ENCODE results near the gene UBXN10. TPM values are rescaled to one million over a fixed set of nuclear protein-coding genes. Genes with fewer than 3 reads are reported as not detected.

UBXN10 gene
- total RNA-seq, 1 experiment from 2014 or later, result 0.05 TPM

DNA sequence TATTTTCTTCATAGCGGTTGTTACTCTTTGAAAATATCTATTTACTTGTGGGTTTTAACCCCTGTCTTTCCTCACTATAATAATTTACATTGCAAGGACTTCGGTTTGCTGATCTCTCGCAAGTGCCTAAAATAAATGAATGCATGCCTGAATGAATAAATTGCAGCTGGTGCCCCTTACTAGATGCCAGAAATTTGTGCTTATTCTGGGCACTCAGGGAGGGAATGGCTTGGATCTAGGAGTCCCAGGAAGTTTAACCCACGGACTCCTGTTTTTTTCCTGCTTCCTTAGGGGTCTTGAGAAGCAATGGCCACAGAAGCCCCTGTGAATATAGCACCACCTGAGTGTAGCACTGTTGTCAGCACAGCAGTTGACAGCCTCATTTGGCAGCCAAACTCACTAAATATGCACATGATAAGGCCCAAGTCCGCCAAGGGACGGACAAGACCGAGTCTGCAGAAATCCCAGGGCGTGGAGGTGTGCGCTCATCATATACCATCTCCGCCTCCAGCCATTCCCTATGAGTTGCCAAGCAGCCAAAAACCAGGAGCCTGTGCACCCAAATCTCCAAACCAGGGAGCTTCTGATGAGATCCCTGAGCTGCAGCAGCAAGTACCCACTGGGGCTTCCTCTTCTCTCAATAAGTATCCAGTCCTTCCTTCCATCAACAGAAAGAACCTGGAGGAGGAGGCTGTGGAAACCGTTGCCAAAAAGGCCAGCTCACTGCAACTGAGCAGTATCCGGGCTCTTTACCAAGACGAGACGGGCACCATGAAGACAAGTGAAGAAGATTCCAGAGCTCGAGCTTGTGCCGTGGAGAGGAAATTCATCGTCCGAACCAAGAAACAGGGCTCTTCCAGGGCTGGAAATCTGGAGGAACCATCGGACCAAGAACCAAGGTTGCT is 4.6 kb downstream of the UBXN10 start:
- intact Hi-C loops (cut with micrococcal nuclease; ENCODE audit: unreplicated experiment), result no loop called here
- H3K27me3 ChIP-seq (ENCODE audit: control insufficient read depth, insufficient read depth, low read length), result peaks cover 43% of the 10 kb centered on the region
- H3K27ac ChIP-seq (ENCODE audit: low read length), result no peak overlapping the region
- CTCF ChIA-PET, result no interaction called here
- no peak overlapping the region for H3K4me3 ChIP-seq (ENCODE audit: low read depth in 2 of 2, low read length in 2 of 2)
- DNase-seq (ENCODE audit: low read depth, low spot score), result no peak
- no peaks in the 10 kb centered on the region for H3K36me3 ChIP-seq (ENCODE audit: control insufficient read depth, insufficient read depth, low read length)
- no peaks in the 10 kb centered on the region; the same call in 1 of the 2 replicates for H3K4me1 ChIP-seq (ENCODE audit: control insufficient read depth, insufficient read depth, low read length)
- in situ Hi-C loops (cut with HindIII; ENCODE audit: low pct_unique_long_range_greater_than_20kb, low sequenced_read_pairs), result no loop called here
- no TSS peak for BruUV-seq (replicated peaks)
- no peaks in the 10 kb centered on the region for H3K9me3 ChIP-seq (ENCODE audit: control insufficient read depth, insufficient read depth, low read depth, low read length)
- POLR2A ChIA-PET, result no interaction called here
- TF ChIP-seq SIN3A (IDR thresholded peaks at IDR 0.05; ENCODE audit: borderline replicate concordance, insufficient read depth, low read depth, low read length), result no peak
- TF ChIP-seq, protein P1, sequence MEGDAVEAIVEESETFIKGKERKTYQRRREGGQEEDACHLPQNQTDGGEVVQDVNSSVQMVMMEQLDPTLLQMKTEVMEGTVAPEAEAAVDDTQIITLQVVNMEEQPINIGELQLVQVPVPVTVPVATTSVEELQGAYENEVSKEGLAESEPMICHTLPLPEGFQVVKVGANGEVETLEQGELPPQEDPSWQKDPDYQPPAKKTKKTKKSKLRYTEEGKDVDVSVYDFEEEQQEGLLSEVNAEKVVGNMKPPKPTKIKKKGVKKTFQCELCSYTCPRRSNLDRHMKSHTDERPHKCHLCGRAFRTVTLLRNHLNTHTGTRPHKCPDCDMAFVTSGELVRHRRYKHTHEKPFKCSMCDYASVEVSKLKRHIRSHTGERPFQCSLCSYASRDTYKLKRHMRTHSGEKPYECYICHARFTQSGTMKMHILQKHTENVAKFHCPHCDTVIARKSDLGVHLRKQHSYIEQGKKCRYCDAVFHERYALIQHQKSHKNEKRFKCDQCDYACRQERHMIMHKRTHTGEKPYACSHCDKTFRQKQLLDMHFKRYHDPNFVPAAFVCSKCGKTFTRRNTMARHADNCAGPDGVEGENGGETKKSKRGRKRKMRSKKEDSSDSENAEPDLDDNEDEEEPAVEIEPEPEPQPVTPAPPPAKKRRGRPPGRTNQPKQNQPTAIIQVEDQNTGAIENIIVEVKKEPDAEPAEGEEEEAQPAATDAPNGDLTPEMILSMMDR (IDR thresholded peaks at IDR 0.05), result no peak
- TF ChIP-seq TCF7L2 (IDR thresholded peaks at IDR 0.05; ENCODE audit: low read depth, low read length), result no peak
- TF ChIP-seq, protein P2, sequence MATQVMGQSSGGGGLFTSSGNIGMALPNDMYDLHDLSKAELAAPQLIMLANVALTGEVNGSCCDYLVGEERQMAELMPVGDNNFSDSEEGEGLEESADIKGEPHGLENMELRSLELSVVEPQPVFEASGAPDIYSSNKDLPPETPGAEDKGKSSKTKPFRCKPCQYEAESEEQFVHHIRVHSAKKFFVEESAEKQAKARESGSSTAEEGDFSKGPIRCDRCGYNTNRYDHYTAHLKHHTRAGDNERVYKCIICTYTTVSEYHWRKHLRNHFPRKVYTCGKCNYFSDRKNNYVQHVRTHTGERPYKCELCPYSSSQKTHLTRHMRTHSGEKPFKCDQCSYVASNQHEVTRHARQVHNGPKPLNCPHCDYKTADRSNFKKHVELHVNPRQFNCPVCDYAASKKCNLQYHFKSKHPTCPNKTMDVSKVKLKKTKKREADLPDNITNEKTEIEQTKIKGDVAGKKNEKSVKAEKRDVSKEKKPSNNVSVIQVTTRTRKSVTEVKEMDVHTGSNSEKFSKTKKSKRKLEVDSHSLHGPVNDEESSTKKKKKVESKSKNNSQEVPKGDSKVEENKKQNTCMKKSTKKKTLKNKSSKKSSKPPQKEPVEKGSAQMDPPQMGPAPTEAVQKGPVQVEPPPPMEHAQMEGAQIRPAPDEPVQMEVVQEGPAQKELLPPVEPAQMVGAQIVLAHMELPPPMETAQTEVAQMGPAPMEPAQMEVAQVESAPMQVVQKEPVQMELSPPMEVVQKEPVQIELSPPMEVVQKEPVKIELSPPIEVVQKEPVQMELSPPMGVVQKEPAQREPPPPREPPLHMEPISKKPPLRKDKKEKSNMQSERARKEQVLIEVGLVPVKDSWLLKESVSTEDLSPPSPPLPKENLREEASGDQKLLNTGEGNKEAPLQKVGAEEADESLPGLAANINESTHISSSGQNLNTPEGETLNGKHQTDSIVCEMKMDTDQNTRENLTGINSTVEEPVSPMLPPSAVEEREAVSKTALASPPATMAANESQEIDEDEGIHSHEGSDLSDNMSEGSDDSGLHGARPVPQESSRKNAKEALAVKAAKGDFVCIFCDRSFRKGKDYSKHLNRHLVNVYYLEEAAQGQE (IDR thresholded peaks at IDR 0.05; ENCODE audit: insufficient read depth in 1 of 2, low read depth in 2 of 2, low read length in 1 of 2), result no peak
- TF ChIP-seq POLR2AphosphoS5 (IDR thresholded peaks at IDR 0.05; ENCODE audit: low read depth, low read length), result no peak
- no peak for ATAC-seq

DNA sequence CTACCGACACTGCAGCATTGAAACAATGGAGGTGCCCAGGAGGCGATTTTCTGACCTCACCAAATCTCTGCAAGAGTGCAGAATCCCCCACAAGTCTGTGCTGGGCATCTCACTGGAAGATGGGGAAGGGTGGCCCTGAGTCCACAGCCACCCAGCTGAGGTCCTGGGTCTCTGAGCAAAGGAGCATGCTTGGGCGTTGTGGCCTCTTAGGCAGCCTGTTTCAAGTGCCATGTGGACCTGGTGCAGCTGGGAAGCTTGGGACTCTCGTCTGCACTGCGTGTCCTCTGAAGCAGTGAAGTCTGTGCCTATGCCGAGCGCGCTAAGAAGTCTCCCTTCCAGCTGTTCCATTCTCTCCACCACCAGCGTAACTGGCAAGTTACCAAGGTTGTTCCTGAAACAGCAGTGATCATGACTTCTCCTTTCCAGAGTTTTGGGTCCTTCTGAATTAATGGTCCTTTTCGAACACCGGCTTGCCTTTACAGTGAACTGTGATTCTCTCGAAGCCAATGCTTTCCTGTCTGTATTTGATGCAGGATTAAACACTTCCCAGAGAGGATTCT is 5.5 kb downstream of the UBXN10 start:
- no peak overlapping the region for H3K4me3 ChIP-seq (ENCODE audit: low read depth in 2 of 2, low read length in 2 of 2)
- no peaks in the 10 kb centered on the region for H3K9me3 ChIP-seq (ENCODE audit: control insufficient read depth, insufficient read depth, low read depth, low read length)
- ATAC-seq, result no peak
- peaks cover 41% of the 10 kb centered on the region for H3K27me3 ChIP-seq (ENCODE audit: control insufficient read depth, insufficient read depth, low read length)
- BruUV-seq (replicated peaks), result no TSS peak
- TF ChIP-seq, protein P1 (IDR thresholded peaks at IDR 0.05), result no peak
- no peak for TF ChIP-seq POLR2AphosphoS5 (IDR thresholded peaks at IDR 0.05; ENCODE audit: low read depth, low read length)
- TF ChIP-seq, protein P2 (IDR thresholded peaks at IDR 0.05; ENCODE audit: insufficient read depth in 1 of 2, low read depth in 2 of 2, low read length in 1 of 2), result no peak
- no peak for TF ChIP-seq SIN3A (IDR thresholded peaks at IDR 0.05; ENCODE audit: borderline replicate concordance, insufficient read depth, low read depth, low read length)
- TF ChIP-seq TCF7L2 (IDR thresholded peaks at IDR 0.05; ENCODE audit: low read depth, low read length), result no peak
- H3K36me3 ChIP-seq (ENCODE audit: control insufficient read depth, insufficient read depth, low read length), result no peaks in the 10 kb centered on the region
- POLR2A ChIA-PET, result no interaction called here
- intact Hi-C loops (cut with micrococcal nuclease; ENCODE audit: unreplicated experiment), result no loop called here
- no peak overlapping the region for H3K27ac ChIP-seq (ENCODE audit: low read length)
- H3K4me1 ChIP-seq (ENCODE audit: control insufficient read depth, insufficient read depth, low read length), result no peaks in the 10 kb centered on the region; the same call in 1 of the 2 replicates
- in situ Hi-C loops (cut with HindIII; ENCODE audit: low pct_unique_long_range_greater_than_20kb, low sequenced_read_pairs), result no loop called here
- CTCF ChIA-PET, result interaction anchor here (0.6 kb wide), 1 partner anchor 19 kb away, joined by 3 read pairs; no protein-coding TSS in a partner anchor
- DNase-seq (ENCODE audit: low read depth, low spot score), result no peak
